Epidermal melanocyte (primary cell): Measurements from ENCODE around the gene MRPL1.
"Not testable (repeated sequence)": the region's sequence is repeated elsewhere in the genome, so short reads cannot be mapped to it uniquely, and the experiment has no call there.

Experiments used
- DNase-seq: peaks from one replicate; pipeline ENCODE4 v3.0.0; 2011; ENCODE audit warnings: low spot score; ENCODE audit not compliant: insufficient read length

The MRPL1 gene

DNA sequence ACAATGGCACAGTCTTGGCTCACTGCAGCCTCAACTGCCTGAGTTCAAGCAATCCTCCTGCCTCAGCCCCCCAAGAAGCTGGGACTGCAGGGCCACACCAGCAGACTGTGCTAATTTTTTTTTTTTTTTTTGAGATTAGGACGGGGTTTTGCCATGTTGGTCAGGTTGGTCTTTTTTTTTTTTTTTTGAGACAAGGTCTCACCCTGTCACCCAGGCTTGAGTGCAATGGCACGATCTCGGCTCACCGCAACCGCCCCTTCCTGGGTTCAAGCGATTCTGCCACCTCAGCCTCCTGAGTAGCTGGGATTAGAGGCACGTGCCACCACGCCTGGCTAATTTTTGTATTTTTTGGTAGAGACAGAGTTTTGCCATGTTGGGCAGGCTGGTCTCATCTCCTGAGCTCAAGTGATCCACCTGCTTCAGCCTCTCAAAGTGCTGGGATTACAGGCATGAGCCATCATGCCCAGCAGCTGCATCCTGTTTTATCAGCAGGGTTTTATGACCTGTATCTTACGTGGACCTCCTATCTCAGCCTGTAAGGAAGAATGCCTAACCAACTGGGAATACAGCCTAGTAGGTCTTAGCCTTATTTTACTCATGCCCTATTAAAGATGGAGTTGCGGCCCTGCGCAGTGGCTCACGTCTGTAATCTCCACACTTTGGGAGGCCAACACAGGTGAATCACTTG lies 13.2 kb upstream of the MRPL1 start:
- DNase-seq = no peak

DNA sequence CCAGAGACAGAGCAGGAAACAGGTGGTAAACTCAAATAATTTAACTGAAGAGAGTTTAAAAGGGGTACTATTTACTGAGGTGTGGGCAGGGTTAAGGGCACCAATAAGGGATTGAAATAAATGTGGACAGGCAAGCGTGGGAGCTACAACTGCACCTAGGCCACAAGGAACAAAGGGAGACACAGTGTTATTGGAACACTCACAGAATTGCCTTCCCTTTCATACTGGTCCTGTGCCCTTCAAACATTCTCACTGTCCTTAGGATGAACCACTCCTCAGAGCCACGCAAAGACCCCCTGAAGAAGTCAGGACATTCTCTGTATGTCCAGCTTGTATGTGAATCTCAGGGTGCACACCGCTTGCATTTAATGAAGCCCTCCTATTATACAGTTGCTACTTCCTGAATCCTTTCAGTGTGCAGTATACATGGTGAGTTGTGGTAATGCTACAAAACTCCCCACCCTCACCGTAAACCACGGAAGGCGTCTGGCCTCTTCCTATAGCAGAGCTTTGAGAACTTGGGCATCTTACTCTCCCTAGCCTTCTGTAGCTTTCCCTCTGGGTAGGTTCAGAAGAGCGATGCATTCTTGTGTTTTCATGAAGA lies 9.6 kb upstream of the MRPL1 start:
- DNase-seq = no peak

DNA sequence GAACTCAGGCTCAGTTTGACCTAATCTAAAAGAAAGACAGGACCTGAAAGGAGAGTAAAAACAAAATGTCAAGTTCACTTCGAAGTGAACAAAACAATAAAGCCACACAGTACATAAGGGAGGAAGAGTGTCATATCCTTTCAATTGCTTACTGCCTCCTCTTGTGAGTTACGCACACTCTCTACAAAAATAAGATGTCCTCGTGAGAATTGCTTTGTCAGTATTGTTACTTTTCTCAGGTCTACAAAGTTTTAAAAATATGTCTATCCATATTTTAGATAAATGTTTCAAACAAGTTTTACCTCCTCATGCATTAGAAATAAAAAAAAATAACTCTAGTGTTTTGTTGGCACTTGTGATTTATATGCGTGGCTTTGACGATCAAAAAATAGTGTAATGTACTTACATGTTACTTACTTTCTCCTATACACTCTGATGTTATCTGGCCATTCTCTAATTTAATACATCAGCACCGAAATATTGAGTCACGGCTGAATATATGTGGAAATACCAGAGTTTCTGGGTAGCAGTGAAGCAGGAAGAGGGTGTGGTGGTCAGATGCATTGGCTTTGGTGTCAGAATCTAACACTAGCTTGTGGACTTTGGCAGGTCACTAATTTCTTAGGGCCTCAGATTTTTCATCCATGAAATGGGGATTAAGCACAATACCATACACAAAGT lies 8.1 kb upstream of the MRPL1 start:
- no peak for DNase-seq

DNA sequence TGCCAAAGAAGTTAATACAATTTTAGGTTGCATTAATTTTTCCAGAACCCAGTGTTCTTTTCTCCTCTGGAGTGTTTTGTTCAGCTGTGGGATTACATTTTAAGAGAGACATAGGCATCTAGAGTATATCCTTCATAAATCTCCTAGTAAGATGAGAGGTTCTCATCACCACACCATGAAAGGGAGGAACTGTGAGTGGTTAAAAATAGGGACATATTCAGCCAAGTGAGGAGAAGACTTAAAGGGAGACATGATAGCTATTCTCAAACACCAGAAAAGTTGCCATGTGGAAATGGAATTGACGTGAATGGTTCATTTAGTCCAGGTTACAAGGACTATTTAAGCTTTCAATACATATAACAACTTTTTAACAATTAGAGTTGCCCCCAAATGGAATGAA lies 6.5 kb upstream of the MRPL1 start:
- no peak for DNase-seq

- no peak for DNase-seq
These were observed 3.4 kb upstream of the MRPL1 start for GRCh38 chr4:77859256-77859655.

- DNase-seq = no peak
These were observed 1.1 kb upstream of the MRPL1 start for GRCh38 chr4:77861495-77861894.

DNA sequence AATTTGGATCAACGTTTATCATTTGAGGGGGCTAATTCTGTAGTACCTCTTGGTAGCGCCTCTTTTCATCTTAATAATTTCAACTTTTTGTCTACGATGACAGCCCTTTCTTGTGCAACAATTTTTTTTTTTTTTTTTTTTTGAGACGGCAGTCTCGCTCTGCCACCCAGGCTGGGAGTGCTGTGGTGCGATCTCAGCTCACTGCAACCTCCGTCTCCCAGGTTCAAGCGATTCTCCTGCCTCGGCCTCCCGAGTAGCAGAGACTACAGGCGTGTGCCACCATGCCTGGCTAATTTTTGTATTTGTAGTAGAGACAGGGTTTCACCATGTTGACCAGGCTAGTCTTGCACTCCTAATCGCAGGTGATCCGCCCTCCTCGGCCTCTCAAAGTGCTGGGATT lies 711 bp downstream of the MRPL1 start:
- DNase-seq = not testable (repeated sequence)

DNA sequence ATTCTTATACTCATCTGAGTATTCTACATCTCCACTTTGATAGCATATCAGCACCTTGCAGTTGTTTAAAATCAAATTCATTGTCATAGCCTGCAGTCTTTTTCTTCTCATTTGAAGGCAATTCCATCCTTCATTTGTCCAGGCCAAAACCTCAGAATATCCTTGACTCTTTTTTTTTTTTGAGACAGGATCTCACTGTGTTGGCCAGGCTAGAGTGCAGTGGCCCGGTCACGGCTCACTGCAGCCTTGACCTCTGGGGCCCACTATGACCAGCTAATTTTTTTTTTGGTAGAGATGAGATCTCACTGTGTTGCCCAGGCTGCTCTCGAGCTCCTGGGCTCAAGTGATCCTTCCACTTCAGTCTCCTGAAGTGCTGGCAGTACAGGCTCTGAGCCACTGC lies 2.6 kb downstream of the MRPL1 start:
- no peak for DNase-seq

GRCh38 chr4:77872723-77873445 lies 10.3 kb downstream of the MRPL1 start:
- DNase-seq = no peak

DNA sequence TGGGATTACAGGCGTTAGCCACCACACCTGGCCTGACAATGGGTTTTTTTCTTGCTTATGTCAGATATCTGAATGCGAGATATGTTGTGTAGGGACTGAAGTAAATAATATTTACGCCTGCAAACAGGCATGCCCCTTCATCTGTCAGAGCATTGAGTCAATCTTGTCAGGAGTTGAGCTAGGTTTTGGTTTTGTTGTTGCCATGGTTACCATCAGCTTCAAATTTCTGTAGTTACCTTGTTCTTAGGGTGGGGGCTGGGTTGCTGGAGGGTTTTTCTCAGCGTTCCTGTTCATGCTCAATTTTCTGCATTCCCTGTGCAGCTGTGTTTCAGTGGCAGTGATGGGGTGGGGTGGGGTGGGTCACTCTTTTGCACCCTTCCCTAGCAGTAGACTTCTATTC lies 14.5 kb downstream of the MRPL1 start:
- DNase-seq = no peak

- no peak for DNase-seq
These were observed 15.3 kb downstream of the MRPL1 start for GRCh38 chr4:77877771-77878565.

- DNase-seq = no peak
These were observed 18.2 kb downstream of the MRPL1 start for GRCh38 chr4:77880784-77881183.

DNA sequence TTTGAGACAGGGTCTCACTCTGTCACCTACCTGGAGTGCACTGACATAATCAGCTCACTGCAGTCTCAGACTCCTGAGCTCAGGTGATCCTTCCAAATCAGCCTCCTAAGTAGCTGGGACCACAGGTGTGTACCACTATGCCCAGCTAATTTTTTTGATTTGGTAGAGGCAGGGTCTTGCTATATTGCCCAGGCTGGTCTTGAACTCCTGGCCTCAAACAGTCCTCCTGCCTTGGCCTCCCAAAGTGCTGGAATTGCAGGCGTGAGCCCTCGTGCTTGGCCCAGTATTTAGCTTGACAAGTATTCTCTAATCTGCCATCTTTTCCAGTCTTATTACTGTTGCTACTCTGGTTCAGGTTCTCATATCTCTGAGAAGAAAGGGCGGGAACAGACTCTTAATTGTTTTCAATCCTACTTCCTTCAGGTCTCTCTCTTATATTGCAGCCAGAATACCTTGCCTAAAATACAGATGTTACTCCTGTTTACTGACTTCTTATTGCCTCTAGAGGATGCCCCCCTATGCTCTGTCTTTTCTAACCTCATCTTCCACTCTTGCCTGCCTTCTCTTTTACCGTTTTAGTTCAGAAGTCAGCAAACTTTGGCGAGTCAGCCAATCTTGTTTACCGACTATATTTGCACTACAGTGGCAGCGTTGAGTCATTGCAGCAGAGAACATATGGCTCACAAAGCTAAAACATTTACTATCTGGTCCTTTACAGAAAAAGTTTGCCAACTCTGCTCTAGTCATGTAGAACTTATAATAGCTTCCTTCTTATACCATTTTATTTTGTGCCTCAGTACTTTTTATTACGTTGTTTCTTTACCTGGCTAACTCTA lies 19.0 kb downstream of the MRPL1 start:
- no peak for DNase-seq

GRCh38 chr4:77893451-77893850 lies 30.8 kb downstream of the MRPL1 start:
- no peak for DNase-seq

- no peak for DNase-seq
These were observed 37.0 kb downstream of the MRPL1 start for GRCh38 chr4:77899607-77900006.

DNA sequence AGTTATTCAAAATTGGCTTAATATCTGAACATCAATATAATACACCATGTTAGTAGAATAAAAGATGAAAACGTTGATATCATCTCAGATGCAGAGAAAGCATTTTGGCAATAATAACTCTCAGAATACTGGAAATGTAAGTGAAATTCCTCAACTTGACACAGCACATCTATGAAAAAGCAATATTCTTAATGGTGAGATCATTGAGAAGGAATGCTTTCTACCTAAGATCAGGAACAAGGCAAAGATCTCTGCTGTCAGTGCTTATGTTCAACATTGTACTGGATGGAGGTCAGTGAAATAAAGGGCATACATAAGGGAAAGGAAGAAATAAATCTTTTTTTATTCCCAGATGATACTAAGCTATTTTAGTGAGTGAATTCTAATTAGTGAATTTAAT lies 40.6 kb downstream of the MRPL1 start:
- no peak for DNase-seq

DNA sequence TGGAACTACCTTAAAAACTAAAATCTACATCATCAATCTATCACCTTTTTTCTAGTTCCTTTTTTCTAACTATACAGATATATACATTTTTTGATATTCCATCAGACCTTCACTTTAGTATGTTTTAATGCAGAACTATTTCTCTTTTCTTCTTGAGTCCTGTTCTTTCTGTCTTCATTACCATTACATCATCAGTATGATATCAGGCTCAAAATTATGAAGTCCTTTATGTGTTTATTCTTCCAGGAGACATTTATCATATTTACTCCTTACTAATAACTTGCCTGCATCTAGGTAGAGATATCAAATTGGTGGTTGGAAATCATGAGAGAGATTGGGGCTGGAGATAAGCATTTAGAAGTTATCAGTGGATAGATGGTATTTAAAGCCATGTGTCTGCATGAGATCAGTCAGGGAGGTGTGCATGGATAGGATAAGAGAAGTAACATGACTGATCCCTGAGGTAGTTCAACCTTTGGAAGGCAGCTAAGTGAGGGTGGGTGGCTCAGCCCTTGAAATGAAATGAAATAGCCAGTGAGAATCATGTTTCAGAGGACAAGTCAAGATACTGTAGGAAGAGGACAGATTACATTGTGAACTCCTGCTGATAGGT lies 43.1 kb downstream of the MRPL1 start:
- DNase-seq = no peak

DNA sequence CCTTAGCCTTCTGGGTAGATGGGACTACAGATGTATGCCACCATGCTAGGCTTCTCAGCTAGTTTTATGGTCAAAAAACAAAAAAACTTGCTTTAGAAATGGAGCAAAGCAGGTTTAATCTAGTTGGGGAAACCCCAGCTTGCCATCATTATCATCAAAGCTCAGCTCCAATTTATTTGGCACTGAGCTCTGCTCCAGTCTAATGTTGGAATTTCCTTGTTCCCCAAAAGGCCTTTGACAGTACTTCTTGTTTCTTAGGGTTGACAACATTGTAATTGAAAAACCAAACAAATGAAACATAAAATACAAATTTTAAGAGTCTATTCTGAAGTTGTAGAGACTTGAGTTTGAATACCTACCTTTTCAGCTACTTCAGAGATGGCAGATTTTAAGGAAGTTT lies 48.0 kb downstream of the MRPL1 start:
- DNase-seq = no peak

- DNase-seq = no peak
These were observed 48.5 kb downstream of the MRPL1 start for GRCh38 chr4:77911091-77911490.

DNA sequence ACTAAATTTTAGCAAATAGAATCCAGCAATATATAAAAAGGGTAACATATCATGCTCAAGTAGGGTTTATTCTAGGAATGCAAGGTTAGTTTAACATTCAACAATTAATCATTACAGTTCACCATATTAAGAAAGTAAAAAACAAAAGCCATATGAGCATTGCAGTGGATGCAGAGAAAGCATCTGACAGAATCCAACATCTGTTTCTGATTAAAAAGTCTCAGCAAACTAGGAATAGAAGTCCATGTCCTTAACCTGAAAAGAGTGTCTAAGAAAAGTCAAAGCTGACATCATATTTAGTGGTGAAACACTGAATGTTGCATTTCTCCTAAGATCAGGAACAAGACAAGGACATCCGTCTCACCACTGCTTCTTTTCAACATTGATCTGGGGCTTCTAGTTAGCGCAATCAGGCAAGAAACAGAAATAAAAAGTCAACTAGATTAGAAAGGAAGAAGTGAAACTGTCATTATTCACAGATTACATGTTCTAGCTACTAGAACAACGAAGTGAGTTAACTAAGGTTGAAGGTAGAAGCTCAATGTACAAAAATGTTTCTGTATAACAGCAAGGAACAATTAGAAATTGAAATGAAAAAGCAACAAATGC lies 49.3 kb downstream of the MRPL1 start:
- no peak for DNase-seq
